SK-MEL-5 (cell line): ENCODE data around the gene FNDC11. TPM values are rescaled to one million over a fixed set of nuclear protein-coding genes. Genes with fewer than 3 reads are reported as not detected.
A peak's percentile ranks its signal among the peaks of the same experiment; 100 is the strongest.
"Not testable (repeated sequence)": the region's sequence is repeated elsewhere in the genome, so short reads cannot be mapped to it uniquely, and the experiment has no call there.

Experiments
- DNase-seq: peaks from one replicate; pipeline ENCODE4 v3.0.0-alpha.2; 2016; ENCODE audit warnings: low read depth, low spot score
- in situ Hi-C: cut with HindIII; loops from 2 replicates; pipeline ENCODE4 v1.10.0; 2016; ENCODE audit warnings: low sequenced_read_pairs, high pct_unique_total_duplicates, low pct_unique_long_range_greater_than_20kb
- polyA plus RNA-seq, 2 experiments: library from polyadenylated mRNA; depleted of rRNA; stranded (reverse); fragments of >200 nt; gene quantifications; 2 replicates each; pipeline ENCODE4 v1.2.3, GENCODE V29; 2015
- total RNA-seq: library from RNA; depleted of rRNA; stranded (reverse); fragments of >200 nt; shearing (Covaris generic); gene quantifications from 2 replicates; pipeline ENCODE4 v1.2.3, GENCODE V29; 2014; rRNA removed

FNDC11 gene, protein sequence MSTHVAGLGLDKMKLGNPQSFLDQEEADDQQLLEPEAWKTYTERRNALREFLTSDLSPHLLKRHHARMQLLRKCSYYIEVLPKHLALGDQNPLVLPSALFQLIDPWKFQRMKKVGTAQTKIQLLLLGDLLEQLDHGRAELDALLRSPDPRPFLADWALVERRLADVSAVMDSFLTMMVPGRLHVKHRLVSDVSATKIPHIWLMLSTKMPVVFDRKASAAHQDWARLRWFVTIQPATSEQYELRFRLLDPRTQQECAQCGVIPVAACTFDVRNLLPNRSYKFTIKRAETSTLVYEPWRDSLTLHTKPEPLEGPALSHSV
- total RNA-seq, result 0.05 TPM in 1 of 2 replicates, not detected in the other
- not detected in 2 replicates for polyA plus RNA-seq (2015; cell fraction: cytosol; rRNA removed)
- 0.11 and 0.15 TPM in 2 replicates for polyA plus RNA-seq (2015; cell fraction: nucleus; rRNA removed)

DNA sequence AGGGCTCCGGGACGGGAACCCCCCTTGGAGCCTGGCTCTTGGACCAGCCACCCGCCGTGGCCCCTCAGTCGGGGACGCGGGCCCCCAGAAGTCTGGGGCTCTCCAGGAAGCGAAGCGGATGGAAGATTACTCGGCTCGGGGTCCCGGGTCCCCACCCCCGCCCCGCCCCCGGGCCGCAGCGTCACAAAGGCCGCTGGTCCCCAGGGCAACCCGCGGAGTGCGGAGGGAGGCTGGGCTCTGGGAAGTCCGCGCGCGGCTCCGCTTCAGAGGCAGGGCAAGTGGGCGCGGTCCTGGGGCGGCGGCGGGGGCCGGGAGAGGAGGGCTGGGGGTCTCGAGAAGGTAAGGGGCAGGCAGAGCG, at the start of gene FNDC11:
Gene FNDC11 (plus strand): TSS at position 227 of the 358 bp plus-strand sequence. CDS start 1,505 bp downstream, outside the sequence.
- in situ Hi-C loops, result no loop called here
- no peak for DNase-seq

GRCh38 chr20:63504642-63505041, 49.3 kb upstream of the FNDC11 start:
- no peak for DNase-seq
- in situ Hi-C loops, result no loop called here

- in situ Hi-C loops, result no loop called here
- no peak for DNase-seq
Measured at GRCh38 chr20:63505281-63505680, 48.7 kb upstream of the FNDC11 start.

GRCh38 chr20:63505723-63506122, 48.2 kb upstream of the FNDC11 start:
- DNase-seq, result no peak
- in situ Hi-C loops, result no loop called here

DNA sequence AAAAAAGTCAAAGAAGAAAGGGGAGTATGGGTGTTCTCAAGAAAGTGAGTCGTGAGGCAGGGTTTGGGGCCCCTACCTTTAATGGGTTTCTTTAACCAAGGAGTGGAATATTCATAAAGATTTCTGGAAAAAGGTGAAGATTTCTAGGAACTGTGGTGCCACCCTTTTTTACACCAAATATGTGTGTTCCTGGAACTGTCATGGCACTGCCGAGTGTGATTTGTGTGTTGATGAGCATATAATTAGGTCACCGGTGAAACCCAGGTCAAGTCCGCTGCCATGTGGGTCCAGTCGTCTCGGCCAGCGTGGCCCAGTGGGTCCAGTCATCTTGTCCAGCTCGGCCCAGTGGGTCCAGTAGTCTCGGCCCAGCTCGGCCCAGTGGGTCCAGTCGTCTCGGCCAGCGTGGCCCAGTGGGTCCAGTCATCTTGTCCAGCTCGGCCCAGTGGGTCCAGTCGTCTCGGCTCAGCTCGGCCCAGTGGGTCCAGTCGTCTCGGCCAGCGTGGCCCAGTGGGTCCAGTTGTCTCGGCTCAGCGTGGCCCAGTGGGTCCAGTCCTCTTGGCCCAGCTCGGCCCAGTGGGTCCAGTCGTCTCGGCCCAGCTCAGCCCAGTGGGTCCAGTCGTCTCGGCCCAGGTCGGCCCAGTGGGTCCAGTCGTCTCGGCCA, 46.7 kb upstream of the FNDC11 start:
- no peak for DNase-seq
- in situ Hi-C loops, result no loop called here

- in situ Hi-C loops, result no loop called here
- DNase-seq, result no peak
Measured at GRCh38 chr20:63508072-63508768, 45.7 kb upstream of the FNDC11 start.

- DNase-seq, result no peak
- in situ Hi-C loops, result no loop called here
Measured at GRCh38 chr20:63509088-63509564, 44.8 kb upstream of the FNDC11 start.

- no peak for DNase-seq
- in situ Hi-C loops, result no loop called here
Measured at GRCh38 chr20:63513207-63513606, 40.8 kb upstream of the FNDC11 start.

DNA sequence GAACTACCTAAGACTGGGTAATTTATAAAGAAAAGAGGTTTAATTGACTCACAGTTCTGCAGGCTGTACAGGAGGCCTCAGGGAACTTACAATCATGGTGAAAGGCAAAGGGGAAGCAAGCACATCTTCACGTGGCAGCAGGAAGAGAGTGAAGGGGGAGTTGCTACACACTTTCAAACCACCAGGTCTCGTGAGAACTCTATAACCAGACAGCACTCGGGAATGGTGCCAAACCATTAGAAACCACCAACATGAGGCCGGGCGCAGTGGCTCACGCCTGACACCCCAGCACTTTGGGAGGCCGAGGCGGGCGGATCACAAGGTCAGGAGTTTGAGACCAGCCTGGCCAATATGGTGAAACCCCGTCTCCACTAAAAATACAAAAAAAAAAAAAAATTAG, 39.4 kb upstream of the FNDC11 start:
- peak; percentile 50 for DNase-seq
- in situ Hi-C loops, result not testable (repeated sequence)

DNA sequence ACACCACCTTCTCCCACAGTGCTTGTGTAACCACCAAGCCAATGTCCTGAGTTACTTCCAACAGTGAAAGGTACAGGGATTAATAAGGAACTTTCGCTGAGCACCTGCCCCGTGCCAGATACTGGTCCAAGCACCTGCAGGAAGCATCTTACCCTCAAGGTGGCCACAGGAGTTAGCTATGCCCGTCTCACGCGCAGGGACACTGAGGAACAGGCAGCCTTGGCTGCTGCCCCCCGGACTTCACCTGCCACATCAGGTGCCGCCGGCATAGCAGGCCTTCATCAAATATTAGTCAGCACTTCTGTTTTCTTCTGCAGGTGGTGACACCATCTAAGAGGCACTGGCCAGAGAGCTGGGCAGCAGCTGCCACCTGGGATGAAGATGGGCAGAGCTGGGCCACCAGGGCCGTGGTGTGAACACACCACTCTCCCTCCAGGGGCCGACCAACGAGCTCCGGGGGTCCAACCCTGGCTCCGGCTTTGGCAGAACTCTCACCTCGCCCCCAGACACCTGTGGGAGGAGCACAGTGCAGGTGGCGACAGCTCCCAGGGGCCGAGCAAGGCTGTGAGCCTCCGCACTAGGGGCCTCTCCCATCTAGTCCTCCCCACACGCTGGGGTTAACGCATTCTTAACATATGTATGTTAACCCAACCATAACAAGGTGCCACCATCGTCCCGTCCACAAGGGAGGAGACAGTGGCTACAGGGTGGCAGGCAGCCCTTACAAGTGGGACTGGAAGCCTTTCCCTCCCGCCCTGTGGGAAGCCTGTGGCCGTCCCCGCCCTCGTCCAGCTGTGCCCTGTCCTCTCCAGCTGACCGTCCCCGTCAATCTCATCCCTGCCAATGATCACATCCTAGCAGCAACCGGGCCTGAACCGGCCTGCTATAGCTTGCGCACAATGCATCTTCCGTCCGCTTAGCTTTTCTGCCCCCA, 36.3 kb upstream of the FNDC11 start:
- in situ Hi-C loops, result no loop called here
- no peak for DNase-seq

GRCh38 chr20:63518351-63518861, 35.6 kb upstream of the FNDC11 start:
- DNase-seq, result no peak
- in situ Hi-C loops, result no loop called here

GRCh38 chr20:63518946-63519667, 34.9 kb upstream of the FNDC11 start:
- in situ Hi-C loops, result no loop called here
- no peak for DNase-seq

DNA sequence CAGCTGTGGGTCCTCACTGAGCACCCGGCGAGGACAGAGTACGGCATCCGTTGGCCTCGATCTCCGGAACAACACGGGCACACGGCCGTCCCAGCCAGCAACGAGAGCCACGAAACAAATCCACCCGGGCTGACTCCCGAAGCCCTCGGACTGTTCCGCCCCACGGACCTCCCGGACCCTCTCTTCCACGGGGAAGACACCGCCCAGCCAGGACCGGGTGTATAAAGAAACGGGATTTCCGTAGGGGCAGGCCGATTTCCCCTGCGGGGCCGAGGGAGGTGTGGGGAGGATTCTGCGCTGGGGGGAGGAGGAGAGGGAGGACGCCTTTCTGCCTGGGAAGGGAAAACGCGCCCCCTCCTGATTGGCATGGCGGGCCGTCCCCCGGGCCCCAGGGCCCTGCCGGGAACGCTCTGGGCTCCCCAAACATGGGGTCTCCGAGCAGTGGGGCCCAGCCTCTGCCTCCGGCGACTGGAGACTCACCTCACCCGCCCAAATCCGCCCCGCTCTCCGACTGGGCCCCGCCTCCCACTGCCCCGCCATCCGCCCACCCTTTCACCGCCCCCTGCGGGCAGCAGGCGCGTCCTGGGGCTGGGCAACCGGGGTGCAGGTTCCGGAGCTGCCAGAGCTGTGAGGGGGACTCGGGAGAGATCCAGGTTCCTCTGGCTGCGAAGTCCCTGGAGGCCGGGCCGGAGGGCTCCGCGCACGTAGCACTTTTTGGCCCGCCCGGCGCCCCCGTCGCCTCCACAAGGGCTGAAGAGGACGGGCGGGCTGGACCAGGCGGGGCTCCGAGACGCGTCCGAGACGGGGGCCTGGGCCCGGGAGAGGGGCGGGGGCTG, 34.1 kb upstream of the FNDC11 start:
- DNase-seq, result peak; percentile 58
- in situ Hi-C loops, result no loop called here

DNA sequence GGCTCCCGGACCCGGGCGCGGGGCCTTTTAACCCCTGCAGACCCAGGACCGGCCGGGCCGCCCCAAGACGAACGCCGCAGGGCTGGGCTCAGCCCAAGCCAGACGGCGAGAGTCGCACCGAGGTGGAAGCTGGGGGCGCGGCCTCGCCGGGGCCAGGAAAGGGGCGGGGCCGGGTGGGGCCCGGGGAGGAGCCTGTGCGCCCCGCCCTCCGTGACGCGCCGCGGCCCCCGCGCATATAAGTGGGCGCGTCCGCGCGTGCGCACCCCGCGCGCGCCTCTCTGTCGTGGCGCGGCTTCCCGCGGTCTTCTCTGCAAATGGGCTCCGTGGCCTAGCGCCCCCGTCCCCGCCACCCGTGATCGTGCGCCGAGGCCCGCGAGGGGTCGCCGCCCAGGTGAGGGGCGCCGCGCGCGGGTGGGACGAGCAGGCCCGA, 33.4 kb upstream of the FNDC11 start, which contains the start of gene PPDPF:
Gene PPDPF (plus strand): TSS at position 262 of the 430 bp plus-strand sequence. CDS start 544 bp downstream, outside the sequence.
- in situ Hi-C loops, result no loop called here
- DNase-seq, result peak; percentile 73

DNA sequence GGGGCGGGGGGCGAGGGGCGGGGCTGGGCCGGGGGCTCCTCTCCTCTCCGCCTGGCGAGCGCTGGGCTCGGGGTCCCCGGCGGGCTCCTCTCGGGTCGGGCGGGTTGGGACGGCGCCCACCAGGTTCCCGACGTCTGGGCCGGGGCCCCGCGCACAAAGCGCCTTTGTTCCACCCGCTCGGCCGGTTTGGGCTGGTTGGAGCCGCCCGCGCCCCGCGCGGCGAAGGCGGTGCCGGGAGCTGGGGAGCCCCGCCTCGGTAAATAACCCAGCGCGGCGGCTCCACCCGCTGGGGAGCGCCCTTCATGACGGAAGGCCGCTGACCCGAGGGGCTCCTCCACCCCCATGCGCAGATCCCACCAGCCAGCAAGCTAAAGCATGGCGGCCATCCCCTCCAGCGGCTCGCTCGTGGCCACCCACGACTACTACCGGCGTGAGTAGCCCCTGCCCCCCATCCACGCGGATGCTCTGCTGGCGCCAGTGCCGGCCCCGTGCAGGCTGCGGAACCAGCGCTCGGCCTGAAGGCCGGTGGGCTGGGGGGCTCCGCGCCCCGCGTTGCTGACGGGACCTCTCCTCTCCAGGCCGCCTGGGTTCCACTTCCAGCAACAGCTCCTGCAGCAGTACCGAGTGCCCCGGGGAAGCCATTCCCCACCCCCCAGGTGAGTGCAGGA, 32.9 kb upstream of the FNDC11 start:
- in situ Hi-C loops, result no loop called here
- DNase-seq, result peak; percentile 73
